ENCODE measurements around the gene NDST1.

DNA sequence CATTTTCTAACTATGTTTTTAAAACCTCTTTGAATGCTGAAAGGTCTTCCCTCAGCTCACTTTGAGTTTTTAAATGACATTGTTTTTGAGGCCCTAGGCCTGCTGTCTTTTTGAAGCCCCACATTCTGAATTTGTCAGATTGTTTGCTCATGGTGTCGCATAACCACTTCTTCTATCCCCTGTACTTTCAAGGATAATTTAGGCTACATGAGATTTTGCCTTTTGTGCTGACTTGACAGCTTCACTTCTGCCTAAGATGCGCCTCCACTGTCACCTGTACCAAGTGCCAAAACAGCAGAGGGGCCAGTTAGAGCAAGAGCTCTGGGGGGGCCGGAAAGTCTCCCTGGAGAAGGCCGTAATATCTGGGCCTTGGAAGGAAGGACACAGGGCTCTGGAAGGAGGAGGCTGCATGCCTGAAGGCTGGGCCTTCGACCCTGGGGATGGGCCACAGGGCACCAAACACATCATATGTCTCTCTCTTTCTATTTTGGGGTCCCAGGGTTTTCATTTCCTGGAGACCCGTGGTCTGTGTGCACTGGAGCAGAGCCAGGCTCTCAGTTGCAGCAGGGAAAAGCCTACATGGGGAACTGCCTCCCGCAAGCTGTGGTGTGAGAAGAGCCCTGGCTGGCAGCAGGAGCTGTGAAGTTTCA lies 49.1 kb downstream of the NDST1 start:
- TF ChIP-seq, protein P1, sequence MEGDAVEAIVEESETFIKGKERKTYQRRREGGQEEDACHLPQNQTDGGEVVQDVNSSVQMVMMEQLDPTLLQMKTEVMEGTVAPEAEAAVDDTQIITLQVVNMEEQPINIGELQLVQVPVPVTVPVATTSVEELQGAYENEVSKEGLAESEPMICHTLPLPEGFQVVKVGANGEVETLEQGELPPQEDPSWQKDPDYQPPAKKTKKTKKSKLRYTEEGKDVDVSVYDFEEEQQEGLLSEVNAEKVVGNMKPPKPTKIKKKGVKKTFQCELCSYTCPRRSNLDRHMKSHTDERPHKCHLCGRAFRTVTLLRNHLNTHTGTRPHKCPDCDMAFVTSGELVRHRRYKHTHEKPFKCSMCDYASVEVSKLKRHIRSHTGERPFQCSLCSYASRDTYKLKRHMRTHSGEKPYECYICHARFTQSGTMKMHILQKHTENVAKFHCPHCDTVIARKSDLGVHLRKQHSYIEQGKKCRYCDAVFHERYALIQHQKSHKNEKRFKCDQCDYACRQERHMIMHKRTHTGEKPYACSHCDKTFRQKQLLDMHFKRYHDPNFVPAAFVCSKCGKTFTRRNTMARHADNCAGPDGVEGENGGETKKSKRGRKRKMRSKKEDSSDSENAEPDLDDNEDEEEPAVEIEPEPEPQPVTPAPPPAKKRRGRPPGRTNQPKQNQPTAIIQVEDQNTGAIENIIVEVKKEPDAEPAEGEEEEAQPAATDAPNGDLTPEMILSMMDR (IDR thresholded peaks at IDR 0.05; ENCODE audit: insufficient read depth, low read length, poor library complexity, severe bottlenecking) = no peak
- TF ChIP-seq EZH2phosphoT487 (conservative IDR thresholded peaks at IDR 0.05; ENCODE audit: low read length) = no peak
